ENCODE results near the gene ERP44.

DNA sequence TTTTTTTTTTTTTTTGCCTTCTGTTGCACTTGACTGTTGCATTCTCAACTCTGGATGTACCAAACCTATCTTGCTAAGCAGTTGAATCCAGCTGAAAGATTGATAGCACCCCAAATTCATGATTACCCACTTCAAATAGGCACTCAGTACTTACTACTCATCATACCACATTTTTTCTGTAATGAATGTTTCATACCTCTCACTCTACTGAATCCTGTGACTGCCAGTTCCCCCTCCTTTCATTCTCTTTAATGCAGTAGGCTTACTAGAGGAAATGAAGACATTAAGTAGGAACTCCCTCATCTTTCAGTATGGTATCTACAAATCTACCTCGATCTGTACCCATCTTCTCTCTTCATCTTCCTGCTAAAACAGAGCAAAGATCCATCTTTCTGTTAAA is 7.1 kb upstream of the ERP44 start:
- TF ChIP-seq, protein P1, sequence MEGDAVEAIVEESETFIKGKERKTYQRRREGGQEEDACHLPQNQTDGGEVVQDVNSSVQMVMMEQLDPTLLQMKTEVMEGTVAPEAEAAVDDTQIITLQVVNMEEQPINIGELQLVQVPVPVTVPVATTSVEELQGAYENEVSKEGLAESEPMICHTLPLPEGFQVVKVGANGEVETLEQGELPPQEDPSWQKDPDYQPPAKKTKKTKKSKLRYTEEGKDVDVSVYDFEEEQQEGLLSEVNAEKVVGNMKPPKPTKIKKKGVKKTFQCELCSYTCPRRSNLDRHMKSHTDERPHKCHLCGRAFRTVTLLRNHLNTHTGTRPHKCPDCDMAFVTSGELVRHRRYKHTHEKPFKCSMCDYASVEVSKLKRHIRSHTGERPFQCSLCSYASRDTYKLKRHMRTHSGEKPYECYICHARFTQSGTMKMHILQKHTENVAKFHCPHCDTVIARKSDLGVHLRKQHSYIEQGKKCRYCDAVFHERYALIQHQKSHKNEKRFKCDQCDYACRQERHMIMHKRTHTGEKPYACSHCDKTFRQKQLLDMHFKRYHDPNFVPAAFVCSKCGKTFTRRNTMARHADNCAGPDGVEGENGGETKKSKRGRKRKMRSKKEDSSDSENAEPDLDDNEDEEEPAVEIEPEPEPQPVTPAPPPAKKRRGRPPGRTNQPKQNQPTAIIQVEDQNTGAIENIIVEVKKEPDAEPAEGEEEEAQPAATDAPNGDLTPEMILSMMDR (IDR thresholded peaks at IDR 0.05; ENCODE audit: insufficient read depth, low read length, poor library complexity, severe bottlenecking) = no peak
- TF ChIP-seq EZH2phosphoT487 (conservative IDR thresholded peaks at IDR 0.05; ENCODE audit: low read length) = no peak
